IMR-90 (cell line): Measurements from ENCODE around the gene CLDN6. TPM values are rescaled to one million over a fixed set of nuclear protein-coding genes. Genes with fewer than 3 reads are reported as not detected.

Source experiments
- ATAC-seq: fragments of 200-7000 bp; cut with Tn5 transposase; 2 replicates; pipeline ENCODE4 v1.9.1; 2020; ENCODE audit warnings: low read depth, mild to moderate bottlenecking, moderate library complexity
- BruUV-seq: library from RNA; stranded (reverse); fragments of 400-500 nt; replicated peaks from 2 replicates; lab custom pipeline; 2021; lab: Mats Ljungman, UMichigan
- CTCF ChIA-PET: fragments of 300-600 bp; formaldehyde crosslinking; extraction: SDS; loops from one replicate; lab custom pipeline; 2021; ENCODE audit warnings: antibody characterized with exemption; lab: Yijun Ruan, JAX
- POLR2A ChIA-PET: fragments of 300-600 bp; sonication (Branson Sonifier 250); formaldehyde crosslinking; loops from one replicate; lab custom pipeline; 2022; ENCODE audit warnings: antibody characterized with exemption; ENCODE audit not compliant: unreplicated experiment; lab: Charles Lee
- DNase-seq: peaks from one replicate; pipeline ENCODE4 v3.0.0; 2013
- H2AFZ ChIP-seq: replicated peaks from 2 replicates; pipeline ENCODE3; 2013; ENCODE audit warnings: low read length, mild to moderate bottlenecking; ENCODE audit not compliant: poor library complexity
- H2AK5ac ChIP-seq: 2 replicates; pipeline ENCODE4 v1.6.1; 2013; ENCODE audit warnings: low read depth, low read length, inconsistent platforms
- H2AK9ac ChIP-seq: replicated peaks from 2 replicates; pipeline ENCODE3; 2013; ENCODE audit warnings: mild to moderate bottlenecking, low read depth, low read length, moderate library complexity; ENCODE audit not compliant: poor library complexity
- H2BK120ac ChIP-seq: 2 replicates; pipeline ENCODE4 v1.6.1; 2013; ENCODE audit warnings: low read depth, low read length, inconsistent platforms
- H2BK15ac ChIP-seq: 3 replicates; pipeline ENCODE4 v1.6.1; 2013; ENCODE audit warnings: low read depth, low read length, inconsistent platforms
- H2BK20ac ChIP-seq: 2 replicates; pipeline ENCODE4 v1.6.1; 2013; ENCODE audit warnings: low read depth, mild to moderate bottlenecking, inconsistent platforms, low read length, moderate library complexity
- H2BK5ac ChIP-seq: 2 replicates; pipeline ENCODE4 v1.6.1; 2013; ENCODE audit warnings: mild to moderate bottlenecking, low read depth, low read length, inconsistent platforms; ENCODE audit not compliant: poor library complexity, severe bottlenecking
- H3K14ac ChIP-seq: replicated peaks from 2 replicates; pipeline ENCODE4 v1.6.1; 2013; ENCODE audit warnings: low read depth, low read length, inconsistent platforms
- H3K18ac ChIP-seq: 2 replicates; pipeline ENCODE4 v1.6.1; 2013; ENCODE audit warnings: low read depth, low read length, control low read depth
- H3K23ac ChIP-seq: 2 replicates; pipeline ENCODE4 v1.6.1; 2013; ENCODE audit warnings: low read depth, low read length, inconsistent platforms
- H3K27ac ChIP-seq: 2 replicates; pipeline ENCODE4 v1.5.1; 2013; ENCODE audit warnings: mild to moderate bottlenecking, control low read depth, low read length; ENCODE audit not compliant: insufficient read depth
- H3K27me3 ChIP-seq: 2 replicates; pipeline ENCODE4 v1.6.1; 2013; ENCODE audit warnings: low read length; ENCODE audit not compliant: control insufficient read depth, insufficient read depth
- H3K36me3 ChIP-seq: 2 replicates; pipeline ENCODE4 v1.6.1; 2013; ENCODE audit warnings: low read length, mixed read lengths; ENCODE audit not compliant: control insufficient read depth, insufficient read depth
- H3K4ac ChIP-seq: 2 replicates; pipeline ENCODE4 v1.6.1; 2013; ENCODE audit warnings: low read depth, low read length, inconsistent platforms
- H3K4me1 ChIP-seq: 2 replicates; pipeline ENCODE4 v1.6.1; 2013; ENCODE audit warnings: low read length, mixed read lengths; ENCODE audit not compliant: control insufficient read depth, insufficient read depth
- H3K4me2 ChIP-seq: 2 replicates; pipeline ENCODE4 v1.6.1; 2013; ENCODE audit warnings: low read depth, mild to moderate bottlenecking, control low read depth, low read length, moderate library complexity
- H3K4me3 ChIP-seq: 2 replicates; pipeline ENCODE4 v1.5.1; 2013; ENCODE audit warnings: low read depth, mild to moderate bottlenecking, control low read depth, low read length, moderate library complexity; ENCODE audit not compliant: insufficient read depth
- H3K56ac ChIP-seq: 2 replicates; pipeline ENCODE4 v1.6.1; 2013; ENCODE audit warnings: low read length, inconsistent platforms; ENCODE audit not compliant: insufficient read depth; ENCODE audit errors: extremely low read depth
- H3K79me1 ChIP-seq, 2 experiments: 2 replicates each; pipeline ENCODE4 v1.6.1; 2013; ENCODE audit warnings: low read length in 2 of 2, inconsistent platforms in 1 of 2, low read depth in 1 of 2
- H3K9ac ChIP-seq: 2 replicates; pipeline ENCODE4 v1.6.1; 2013; ENCODE audit warnings: low read depth, low read length, control low read depth
- H3K9me1 ChIP-seq: 2 replicates; pipeline ENCODE4 v1.6.1; 2013; ENCODE audit warnings: low read length, inconsistent platforms; ENCODE audit not compliant: insufficient read depth
- H3K9me3 ChIP-seq: 2 replicates; pipeline ENCODE4 v1.6.1; 2013; ENCODE audit warnings: low read length; ENCODE audit not compliant: control insufficient read depth, insufficient read depth
- H4K20me1 ChIP-seq: 2 replicates; pipeline ENCODE4 v1.6.1; 2013; ENCODE audit warnings: low read length, inconsistent platforms; ENCODE audit not compliant: insufficient read depth
- H4K5ac ChIP-seq: 2 replicates; pipeline ENCODE4 v1.6.1; 2013; ENCODE audit warnings: mild to moderate bottlenecking, low read depth, low read length, control low read depth
- H4K8ac ChIP-seq, 2 experiments: 2 replicates each; pipeline ENCODE4 v1.6.1; 2013; ENCODE audit warnings: low read depth in 2 of 2, low read length in 2 of 2, control low read depth in 1 of 2, inconsistent platforms in 1 of 2
- H4K91ac ChIP-seq: 2 replicates; pipeline ENCODE4 v1.6.1; 2013; ENCODE audit warnings: low read depth, low read length, inconsistent platforms; ENCODE audit not compliant: insufficient read depth
- BHLHE40 ChIP-seq: fragments of 150-350 bp; IDR thresholded peaks from 2 replicates; pipeline ENCODE4 v1.6.1; 2016; ENCODE audit warnings: mild to moderate bottlenecking, low read depth, low read length
- CEBPB ChIP-seq: IDR thresholded peaks from 2 replicates; pipeline ENCODE4 v1.6.1; 2012; ENCODE audit warnings: low read depth, low read length, improper control_type of control experiment
- CHD1 ChIP-seq: IDR thresholded peaks from 2 replicates; pipeline ENCODE4 v1.6.1; 2012; ENCODE audit warnings: low read depth, low read length, improper control_type of control experiment
- CTCF ChIP-seq: conservative IDR thresholded peaks from 2 replicates; pipeline ENCODE4 v1.5.1; 2012; ENCODE audit warnings: mild to moderate bottlenecking, low read depth, low read length, improper control_type of control experiment
- ELK1 ChIP-seq: fragments of 150-350 bp; IDR thresholded peaks from 2 replicates; pipeline ENCODE4 v1.6.1; 2016; ENCODE audit warnings: low read depth, mild to moderate bottlenecking, low read length, moderate library complexity, borderline replicate concordance
- FOS ChIP-seq: fragments of 150-350 bp; IDR thresholded peaks from 2 replicates; pipeline ENCODE4 v1.6.1; 2016; ENCODE audit warnings: low read depth, low read length
- MAFK ChIP-seq: IDR thresholded peaks from 2 replicates; pipeline ENCODE4 v1.6.1; 2012; ENCODE audit warnings: low read depth, low read length, improper control_type of control experiment
- MXI1 ChIP-seq: IDR thresholded peaks from 2 replicates; pipeline ENCODE4 v1.6.1; 2012; ENCODE audit warnings: low read depth, mild to moderate bottlenecking, low read length, moderate library complexity, borderline replicate concordance
- NFE2L2 ChIP-seq: fragments of 150-350 bp; IDR thresholded peaks from 2 replicates; pipeline ENCODE4 v1.6.1; 2016; ENCODE audit warnings: low read depth, mild to moderate bottlenecking, low read length
- POLR2A ChIP-seq: IDR thresholded peaks from 2 replicates; pipeline ENCODE4 v1.6.1; 2012; ENCODE audit warnings: mild to moderate bottlenecking, low read depth, low read length
- RAD21 ChIP-seq: IDR thresholded peaks from 2 replicates; pipeline ENCODE4 v1.6.1; 2012; ENCODE audit warnings: low read length, improper control_type of control experiment
- RCOR1 ChIP-seq: IDR thresholded peaks from 2 replicates; pipeline ENCODE4 v1.6.1; 2012; ENCODE audit warnings: mild to moderate bottlenecking, low read length, improper control_type of control experiment; ENCODE audit not compliant: insufficient replicate concordance
- RFX5 ChIP-seq: IDR thresholded peaks from 2 replicates; pipeline ENCODE4 v1.8.0; 2012; ENCODE audit warnings: low read depth, mild to moderate bottlenecking, low read length, moderate library complexity
- SMC3 ChIP-seq: fragments of 150-350 bp; IDR thresholded peaks from 2 replicates; pipeline ENCODE4 v1.6.1; 2016; ENCODE audit warnings: low read depth, mild to moderate bottlenecking, antibody characterized with exemption, low read length, moderate library complexity
- USF2 ChIP-seq: fragments of 150-350 bp; IDR thresholded peaks from 2 replicates; pipeline ENCODE4 v1.6.1; 2017; ENCODE audit warnings: mild to moderate bottlenecking, antibody characterized with exemption, low read length, low read depth
- WGBS, 2 experiments: methylation state at CpG; one replicate each; pipeline versions ENCODE4 v1.1.5 to v1.1.7; 2013; ENCODE audit warnings: missing lambda C conversion rate in 2 of 2; ENCODE audit not compliant: insufficient read length in 1 of 2; ENCODE audit errors: extremely low coverage in 2 of 2; 5-methylcytosine and 5-hydroxymethylcytosine counted together
- dilution Hi-C: fragments of 300-500 bp; cut with HindIII; formaldehyde crosslinking; loops from one replicate; pipeline ENCODE4 v1.14.3; 2018; ENCODE audit warnings: low sequenced_read_pairs; ENCODE audit not compliant: unreplicated experiment
- in situ Hi-C: fragments of 300-500 bp; cut with MboI; formaldehyde crosslinking; loops from 3 replicates; pipeline ENCODE4 v1.14.3; 2019; ENCODE audit warnings: low sequenced_read_pairs, inconsistent platforms, mixed read lengths
- intact Hi-C: fragments of 100-400 bp; cut with micrococcal nuclease; formaldehyde crosslinking; loops from 2 replicates; pipeline ENCODE4 v1.10.0; 2022
- polyA plus RNA-seq, 3 experiments: library from polyadenylated mRNA; depleted of rRNA; stranded (reverse); fragments of >200 nt; gene quantifications; 2 replicates each; pipeline ENCODE4 v1.2.3, GENCODE V29; 2012; ENCODE audit warnings: low replicate concordance in 1 of 3
- total RNA-seq: library from RNA; depleted of rRNA; stranded (reverse); fragments of >200 nt; gene quantifications from 2 replicates; pipeline ENCODE4 v1.2.3, GENCODE V29; 2012

The CLDN6 gene
- total and polyA plus RNA-seq, 2 of the 4 experiments (the other 2 are of a cell fraction), result 0.14 TPM; not detected in 1

- H2AFZ ChIP-seq, result peak overlapping the region; percentile 100
- BruUV-seq, result no TSS peak
- in situ Hi-C loops, result loop anchor here (5.0 kb wide), 1 partner anchor 43 kb away; no protein-coding TSS in a partner anchor
- H4K5ac ChIP-seq, result peak overlapping the region; percentile 93
- WGBS, 2 experiments, result no CpG with 5 or more reads among the region's 9 CpGs
- H2AK5ac ChIP-seq, result peak overlapping the region; percentile 74
- H2BK120ac ChIP-seq, result peak overlapping the region; percentile 48; the same call in 1 of the 2 replicates
- H3K9ac ChIP-seq, result peak overlapping the region; percentile 71
- peaks cover 0 to 16% of the 10 kb centered on the region in 2 experiments; a peak in 1 of 4 replicates for H3K79me1 ChIP-seq
- H3K18ac ChIP-seq, result peak overlapping the region; percentile 82
- no peak overlapping the region for H3K56ac ChIP-seq
- ChIA-PET CTCF (interaction anchor here (0.6 to 2.2 kb wide), 8 partner anchors 12 to 112 kb away, joined by 3 to 9 read pairs (median 4); no protein-coding TSS in a partner anchor), POLR2A (no interaction called here)
- H3K9me3 ChIP-seq, result no peaks in the 10 kb centered on the region
- peak overlapping the region; percentile 88 for H3K14ac ChIP-seq
- dilution Hi-C loops, result no loop called here
- peak overlapping the region; percentile 35; the same call in 1 of the 2 replicates for H3K23ac ChIP-seq
- peak overlapping the region; percentile 84 for H2BK5ac ChIP-seq
- H4K91ac ChIP-seq, result peak overlapping the region; percentile 62
- peaks cover 9% of the 10 kb centered on the region for H3K9me1 ChIP-seq
- peaks cover 8% of the 10 kb centered on the region for H3K4me1 ChIP-seq
- peak overlapping the region; percentile 87 to 100 for H4K8ac ChIP-seq
- H2BK20ac ChIP-seq, result peak overlapping the region; percentile 35; the same call in 1 of the 2 replicates
- peak overlapping the region; percentile 21 for H2AK9ac ChIP-seq
- no peaks in the 10 kb centered on the region for H3K36me3 ChIP-seq
- H3K4me3 ChIP-seq, result peak overlapping the region; percentile 27
- ATAC-seq (no peak), DNase-seq (no peak)
- H3K27me3 ChIP-seq, result no peaks in the 10 kb centered on the region; the same call in 1 of the 2 replicates
- intact Hi-C loops, result loop anchor here (1.0 to 2.0 kb wide), 4 partner anchors 47 to 107 kb away; no protein-coding TSS in a partner anchor
- peak overlapping the region; percentile 89 for H3K27ac ChIP-seq
- no peaks in the 10 kb centered on the region; the same call in 1 of the 2 replicates for H4K20me1 ChIP-seq
- H3K4me2 ChIP-seq, result peak overlapping the region; percentile 71
- H2BK15ac ChIP-seq, result peak overlapping the region; percentile 90; the same call in 1 of the 3 replicates
- peak overlapping the region; percentile 93 for H3K4ac ChIP-seq
- TF ChIP-seq CHD1 (no peak), MAFK (no peak), RAD21 (no peak), RFX5 (no peak), BHLHE40 (no peak), ELK1 (no peak), FOS (no peak), USF2 (no peak), POLR2A (no peak), MXI1 (no peak), CTCF (no peak), RCOR1 (no peak), CEBPB (no peak), NFE2L2 (no peak), SMC3 (no peak)
Measured at GRCh38 chr16:3059723-3060242, 41.8 kb upstream of the CLDN6 start.
